A172 (cell line): ENCODE data around the gene TBATA. TPM values are rescaled to one million over a fixed set of nuclear protein-coding genes. Genes with fewer than 3 reads are reported as not detected.
A peak's percentile ranks its signal among the peaks of the same experiment; 100 is the strongest.

Experiments
- DNase-seq: peaks from one replicate; pipeline ENCODE4 v3.0.0-alpha.2; 2015; ENCODE audit warnings: low spot score
- total RNA-seq: library from RNA; depleted of rRNA; stranded (reverse); fragments of >200 nt; shearing (Covaris generic); gene quantifications from 2 replicates; pipeline ENCODE4 v1.2.3, GENCODE V29; 2014; rRNA removed

Gene TBATA
- not detected in 2 replicates for total RNA-seq

DNA sequence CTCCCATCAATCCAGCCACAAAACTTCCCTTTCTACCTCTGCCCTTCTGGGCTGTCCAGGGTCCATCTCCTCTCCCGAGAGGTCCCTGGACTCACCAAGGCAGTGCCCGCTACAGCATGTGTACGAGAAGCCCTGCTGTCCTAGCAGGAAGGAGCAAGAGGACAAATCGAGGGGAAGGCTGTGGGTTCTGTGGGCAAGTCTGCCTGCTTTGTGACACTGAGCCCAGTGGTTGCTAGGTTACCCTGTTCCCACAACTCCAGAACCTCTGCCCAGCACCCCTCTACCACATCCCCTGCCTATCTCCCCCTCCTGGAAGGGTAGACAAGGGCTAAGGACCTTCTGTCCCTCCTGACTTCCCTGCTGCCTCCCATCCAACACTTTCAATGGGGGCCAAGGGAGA lies at the start of gene TBATA:
TBATA (minus strand) TSS at position 188 of the 400 bp plus-strand sequence. CDS start 1,998 bp downstream, outside the sequence.
- no peak for DNase-seq

GRCh38 chr10:70834441-70835151 lies 49.4 kb upstream of the TBATA start:
- no peak for DNase-seq

- no peak for DNase-seq
These were observed 48.8 kb upstream of the TBATA start for GRCh38 chr10:70834021-70834420.

DNA sequence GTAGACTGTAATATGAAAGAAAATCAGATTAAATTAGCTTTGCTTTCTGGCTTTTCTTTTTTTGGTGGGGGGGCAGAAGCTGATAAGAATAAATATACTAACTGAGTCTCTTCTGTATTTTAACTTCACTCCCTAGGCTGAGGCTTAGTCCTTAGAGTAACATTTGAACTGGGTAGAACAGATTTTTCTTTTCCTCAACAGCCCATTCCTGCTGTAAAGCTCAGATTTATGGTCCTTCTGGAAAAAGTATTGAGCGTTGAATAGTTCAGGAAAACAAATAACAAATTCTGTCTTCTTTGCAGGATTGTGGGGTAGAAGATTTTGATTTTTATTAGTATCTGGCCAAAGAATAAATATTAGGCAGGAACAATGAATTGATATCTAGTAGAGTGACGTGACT lies 48.4 kb upstream of the TBATA start:
- DNase-seq: no peak

DNA sequence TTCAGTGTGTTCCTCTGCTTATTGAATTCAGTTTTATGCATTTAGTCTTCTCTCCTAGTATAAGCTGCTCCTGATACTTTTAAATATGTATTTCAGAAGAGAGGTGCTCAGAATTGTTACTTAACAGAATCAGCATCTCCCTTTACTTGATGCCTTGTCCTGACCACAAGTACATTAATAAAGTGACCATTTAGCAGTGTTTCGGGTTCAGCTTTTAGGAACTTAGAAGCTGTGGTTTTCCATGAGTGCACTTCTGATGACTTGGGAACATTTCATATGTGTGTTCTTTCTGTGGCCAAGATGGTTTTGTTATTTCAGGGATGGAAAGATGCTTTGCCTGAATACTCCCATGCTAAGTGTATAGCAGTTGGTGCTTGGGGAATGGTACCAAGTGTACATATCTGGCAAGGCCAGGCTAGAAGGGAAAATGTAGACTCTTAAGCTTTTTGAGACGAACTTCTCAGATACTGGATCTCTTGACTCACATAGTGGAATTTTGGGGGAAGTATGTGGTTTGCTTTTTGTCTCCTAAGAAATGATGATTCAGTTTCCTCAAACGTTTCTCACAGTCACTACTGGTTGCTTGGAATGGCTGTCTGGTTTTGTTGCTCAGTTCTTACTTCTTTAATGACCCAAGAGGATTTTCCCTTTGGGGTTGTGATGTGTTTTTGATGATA lies 47.8 kb upstream of the TBATA start:
- peak; percentile 92 for DNase-seq

- no peak for DNase-seq
These were observed 47.0 kb upstream of the TBATA start for GRCh38 chr10:70832221-70832620.

DNA sequence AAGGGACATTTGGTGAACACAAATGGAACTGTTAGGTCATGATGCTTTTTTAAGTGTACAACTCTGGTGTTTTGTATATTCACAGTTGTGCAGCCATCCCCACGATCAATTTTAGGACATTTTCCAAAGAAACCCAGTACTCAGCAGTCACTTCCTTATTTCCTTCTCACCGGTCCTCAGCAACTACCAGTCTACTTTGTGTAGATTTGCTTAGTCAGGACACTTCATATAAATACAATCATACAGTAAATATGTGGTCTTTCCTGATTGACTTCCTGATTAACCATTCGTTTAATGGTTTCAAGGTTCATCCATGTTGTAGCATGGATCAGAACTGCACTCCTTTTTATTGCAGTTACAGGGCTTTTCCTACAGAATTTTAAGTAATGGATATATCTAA lies 45.0 kb upstream of the TBATA start:
- no peak for DNase-seq

DNA sequence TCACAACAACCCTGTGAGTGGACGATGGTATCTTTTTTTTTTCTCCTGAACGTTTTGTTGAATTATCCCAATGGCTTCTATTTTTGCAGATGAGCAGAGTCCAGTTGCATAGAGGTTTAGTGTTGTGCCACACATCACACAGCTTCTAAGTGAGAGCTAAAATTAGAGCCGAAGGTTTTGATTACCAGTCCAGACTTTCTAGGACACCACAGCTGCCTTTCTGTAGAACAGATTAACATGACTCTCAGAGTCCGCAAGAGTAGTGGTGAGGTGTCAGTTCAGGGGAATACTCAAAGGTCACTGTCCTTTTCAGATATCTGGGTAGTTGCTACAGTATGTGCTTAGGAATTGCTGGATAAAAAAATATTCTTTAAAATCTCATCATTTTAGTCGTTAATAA lies 44.4 kb upstream of the TBATA start:
- DNase-seq: no peak

- no peak for DNase-seq
These were observed 43.7 kb upstream of the TBATA start for GRCh38 chr10:70828923-70829322.

- DNase-seq: no peak
These were observed 42.0 kb upstream of the TBATA start for GRCh38 chr10:70827086-70827757.

DNA sequence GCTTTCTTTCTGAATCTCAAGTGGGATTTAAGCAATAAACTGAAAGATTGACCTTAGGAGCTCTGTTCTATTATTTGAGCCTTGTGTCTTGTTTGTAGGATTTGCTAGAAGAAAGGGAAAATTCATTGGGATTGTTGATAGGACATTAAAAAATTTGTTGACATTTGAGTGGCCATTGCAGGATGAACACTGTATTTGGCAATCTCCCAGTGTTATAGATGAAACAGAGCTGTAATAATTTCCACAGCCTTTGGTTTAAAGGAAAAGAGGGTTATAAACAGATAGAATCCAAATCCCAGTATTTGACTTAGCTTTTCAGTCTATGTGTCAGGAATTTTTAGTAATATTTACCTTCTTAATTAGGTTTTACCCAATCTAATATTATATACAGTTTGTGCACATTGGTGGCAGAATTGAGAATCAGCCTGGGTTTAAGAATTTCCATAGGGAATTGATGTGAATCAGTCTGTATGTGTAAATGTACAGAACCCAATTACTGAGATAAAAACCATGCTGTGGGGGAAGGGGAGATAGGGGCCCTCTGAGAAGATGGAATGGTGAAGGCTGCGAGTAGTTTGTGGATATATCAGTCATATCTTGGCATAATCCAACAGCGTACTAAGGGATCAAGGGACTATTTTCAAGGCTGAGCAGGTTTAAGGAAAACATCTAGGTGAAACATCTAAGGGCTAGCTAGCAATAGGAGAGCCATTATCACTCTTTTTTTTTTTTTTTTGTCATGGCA lies 37.1 kb upstream of the TBATA start:
- DNase-seq: no peak

GRCh38 chr10:70820976-70821750 lies 36.0 kb upstream of the TBATA start:
- no peak for DNase-seq

- peak; percentile 90 for DNase-seq
These were observed 31.2 kb upstream of the TBATA start for GRCh38 chr10:70816220-70816894.

- DNase-seq: peak; percentile 68
These were observed 30.5 kb upstream of the TBATA start, which contains the start of gene SGPL1 for GRCh38 chr10:70815504-70816219. SGPL1 (plus strand) TSS chr10:70815948; CDS start chr10:70816854, 906 bp downstream.

- no peak for DNase-seq
These were observed 28.9 kb upstream of the TBATA start for GRCh38 chr10:70814126-70814525.

DNA sequence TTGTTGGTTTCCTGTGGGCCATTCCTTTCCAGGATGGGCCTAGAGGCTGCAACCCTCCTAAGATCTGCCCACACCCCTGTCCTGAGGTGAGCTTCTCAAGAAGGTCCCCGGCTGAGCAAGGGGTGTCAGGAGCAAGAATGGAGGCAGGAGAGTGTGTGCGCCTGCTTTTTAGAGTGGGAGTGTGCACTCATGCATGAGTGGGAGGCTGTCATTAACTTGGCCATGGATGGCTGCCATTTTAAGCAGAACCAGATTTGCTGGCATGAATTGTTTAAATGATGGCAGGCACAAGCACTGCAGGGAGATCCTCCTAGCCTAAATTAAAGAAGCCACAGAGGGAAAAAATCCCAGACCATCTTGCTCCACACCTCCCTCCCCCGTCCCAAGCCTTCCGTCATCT lies 27.6 kb upstream of the TBATA start:
- DNase-seq: no peak

DNA sequence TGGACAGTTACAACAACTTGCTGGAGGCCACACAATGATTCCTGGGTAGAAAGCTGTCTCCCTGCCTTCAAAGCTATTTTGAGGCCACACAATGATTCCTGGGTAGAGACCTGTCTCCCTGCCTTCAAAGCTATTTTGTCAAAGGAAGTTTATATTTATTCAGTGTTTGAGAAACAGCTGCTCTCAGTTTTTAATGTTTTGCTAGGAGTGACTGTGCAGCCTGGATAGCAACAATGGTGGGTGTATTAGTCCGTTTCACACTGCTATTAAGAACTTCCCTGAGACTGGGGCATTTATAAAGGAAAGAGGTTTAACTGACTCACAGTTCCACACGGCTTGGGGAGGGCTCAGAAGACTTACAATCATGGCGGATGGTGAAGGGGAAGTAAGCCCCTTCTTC lies 26.7 kb upstream of the TBATA start:
- no peak for DNase-seq

- no peak for DNase-seq
These were observed 25.8 kb upstream of the TBATA start for GRCh38 chr10:70810967-70811366.

DNA sequence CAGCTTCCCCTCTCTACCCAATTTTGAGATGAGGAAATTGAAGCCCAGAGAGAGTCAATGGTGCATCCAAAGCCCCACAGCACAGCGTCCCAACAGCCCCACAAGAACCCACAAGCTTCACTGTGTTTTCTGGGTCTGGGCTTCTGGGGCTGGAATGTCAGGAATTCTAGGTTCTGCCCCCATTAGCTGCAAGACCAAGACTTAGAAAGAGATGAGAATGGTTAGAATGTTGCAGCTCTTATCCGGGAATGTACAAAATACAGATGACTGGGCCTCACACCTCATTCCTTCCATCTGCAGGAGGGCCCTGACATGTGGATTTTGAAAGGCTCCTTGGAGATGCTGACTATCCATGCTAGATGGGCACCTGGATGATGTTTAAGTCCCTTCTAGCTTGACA lies 24.5 kb upstream of the TBATA start:
- no peak for DNase-seq

DNA sequence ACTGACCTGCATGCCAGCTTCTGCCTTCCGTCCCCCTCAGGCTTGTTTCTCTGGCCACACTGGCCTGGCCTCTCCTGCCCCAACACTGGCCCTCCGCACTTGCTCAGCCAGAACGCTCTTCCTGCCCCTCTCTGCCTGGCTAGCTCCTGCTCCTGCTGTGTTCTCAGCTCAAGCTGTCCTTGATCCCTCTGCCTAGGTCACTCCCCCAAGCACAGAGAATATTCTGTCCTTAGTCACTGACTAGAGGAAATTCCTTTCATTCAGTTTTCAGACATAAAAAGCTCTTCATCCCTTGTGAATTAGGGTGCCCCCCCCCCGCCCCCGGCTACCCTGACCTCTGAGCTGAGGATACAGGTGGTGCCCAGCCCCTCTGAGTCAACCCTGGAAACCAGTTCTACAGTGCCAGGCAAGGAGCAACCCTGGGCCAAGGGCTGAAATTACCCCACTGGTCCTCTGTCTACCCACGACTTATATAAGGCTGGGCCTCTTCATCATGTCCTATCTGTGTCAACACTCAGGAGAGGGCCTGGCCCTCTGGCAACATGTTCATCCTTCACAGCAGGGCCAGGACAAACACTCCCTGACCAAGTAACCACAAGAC lies 23.9 kb upstream of the TBATA start:
- DNase-seq: no peak
